GM12872 (cell line): ENCODE measurements around the gene SNX9.

Experiments
- CTCF ChIP-seq: IDR thresholded peaks from 3 replicates; pipeline ENCODE4 v1.5.1; 2011; ENCODE audit warnings: low read depth, mild to moderate bottlenecking, low read length, moderate library complexity; ENCODE audit not compliant: insufficient read depth

Gene SNX9

GRCh38 chr6:157813191-157813590 is 9.9 kb upstream of the SNX9 start:
- TF ChIP-seq CTCF = no peak

GRCh38 chr6:157813750-157814455 is 9.1 kb upstream of the SNX9 start:
- TF ChIP-seq CTCF = no peak

DNA sequence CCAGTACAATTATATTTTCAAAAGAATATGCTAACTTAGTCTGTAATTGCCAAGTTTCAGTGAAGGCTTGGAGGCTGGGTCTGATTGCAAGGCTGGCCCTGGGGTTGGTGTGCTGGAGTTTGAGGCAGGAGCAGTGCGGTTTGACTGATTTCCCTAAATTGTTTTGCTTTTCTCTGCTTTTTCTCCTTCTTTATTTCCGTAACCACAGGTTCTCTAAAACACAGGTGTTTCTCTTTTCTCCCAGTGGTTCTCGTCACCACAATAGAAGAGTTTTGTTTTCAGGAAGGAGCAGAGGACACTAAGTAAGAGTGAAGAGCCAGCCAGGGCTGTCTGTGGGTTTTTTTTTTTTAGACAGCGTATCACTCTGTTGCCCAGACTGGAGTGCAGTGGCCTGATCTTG is 8.2 kb upstream of the SNX9 start:
- TF ChIP-seq CTCF = no peak

DNA sequence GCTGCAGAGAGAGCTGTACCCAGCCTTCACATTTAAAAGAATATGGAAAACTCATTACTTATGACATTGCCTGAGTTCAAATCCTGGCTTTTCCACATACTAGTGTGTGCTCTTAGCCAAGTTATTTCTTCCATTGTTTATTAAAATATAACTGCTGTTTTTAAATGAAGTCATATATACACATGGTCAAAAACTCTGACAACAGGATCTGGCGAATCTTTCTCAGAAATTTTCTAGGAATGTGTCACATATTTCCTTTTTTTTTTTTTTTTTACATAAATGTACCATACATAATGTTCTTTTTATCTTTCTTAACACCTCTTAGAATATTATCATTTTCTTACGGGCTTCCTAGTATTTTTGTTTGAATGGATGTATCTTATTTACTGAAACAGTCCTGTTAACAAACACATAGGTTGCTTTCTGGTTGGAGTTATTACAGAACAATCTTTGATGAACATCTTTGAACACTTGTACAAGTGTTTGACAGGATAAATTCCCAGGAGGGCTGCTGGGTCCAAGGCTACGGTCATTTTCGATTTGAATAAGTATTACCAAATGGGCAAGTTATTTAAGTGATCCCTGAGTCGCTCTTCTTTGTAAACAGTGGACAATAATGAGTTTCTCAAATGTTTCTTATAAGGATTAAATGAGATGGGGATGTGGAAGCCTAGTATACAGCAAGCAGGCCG is 1.6 kb upstream of the SNX9 start:
- no peak for TF ChIP-seq CTCF

DNA sequence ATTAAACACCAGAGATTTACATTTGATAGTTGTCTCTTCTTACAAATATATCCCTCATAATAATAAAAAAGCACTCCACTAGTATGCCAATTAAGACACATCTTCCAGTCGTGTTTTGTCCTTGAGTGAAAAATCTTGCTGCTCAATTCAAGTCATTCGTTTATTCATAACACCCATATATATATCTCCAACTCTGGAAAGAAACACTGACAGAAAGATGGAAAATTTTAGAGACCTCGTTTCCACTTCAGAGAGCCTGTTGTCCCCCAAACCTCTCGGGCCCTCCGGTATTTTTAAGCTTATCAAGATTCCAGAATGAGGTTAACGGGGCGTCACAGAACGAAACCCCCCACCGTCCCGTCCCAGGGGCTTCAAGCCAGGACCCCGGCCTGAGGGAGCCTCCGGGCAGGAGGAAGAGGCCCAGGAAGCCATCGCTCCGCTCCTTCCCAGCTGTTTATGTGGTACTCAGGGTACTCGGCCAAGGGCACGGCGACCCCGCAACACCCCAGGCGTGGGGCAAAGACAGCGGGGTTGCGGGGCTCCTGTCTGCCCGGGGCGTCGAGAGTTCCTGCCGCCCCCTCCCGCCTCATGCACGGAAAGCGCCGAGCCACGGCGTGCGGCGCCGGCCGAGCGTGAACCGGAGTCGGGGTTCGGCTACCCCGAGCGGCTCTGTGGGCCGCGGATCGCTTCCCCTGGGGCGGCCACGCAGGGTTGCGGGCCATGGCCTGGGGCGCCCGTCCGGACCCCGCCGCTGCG is 623 bp upstream of the SNX9 start:
- no peak for TF ChIP-seq CTCF

GRCh38 chr6:157823528-157824370 is 703 bp downstream of the SNX9 start:
- no peak for TF ChIP-seq CTCF
